Measurements from ENCODE around the gene BEST2. TPM values are rescaled to one million over a fixed set of nuclear protein-coding genes. Genes with fewer than 3 reads are reported as not detected.

The BEST2 gene
- total and polyA plus RNA-seq, 7 donors, result 0.36 to 50.0 (median 45.1) TPM; not detected in 3

- H3K4me3 ChIP-seq, result peak overlapping the region; percentile 72 to 99 (median 90)
- TF ChIP-seq CTCF (IDR thresholded peaks at IDR 0.05) (no peak), POLR2A (IDR thresholded peaks at IDR 0.05) (peak; percentile 49 to 61), EP300 (IDR thresholded peaks at IDR 0.05) (peak in 2 of 4 donors; percentile 90 to 97), POLR2AphosphoS5 (IDR thresholded peaks at IDR 0.05) (peak; percentile 85 to 97 (median 91))
- H3K36me3 ChIP-seq, result peaks cover 0 to under 1% (median 0%) of the 10 kb centered on the region in 4 donors
- peak; percentile 97 for DNase-seq
- no peaks in the 10 kb centered on the region for H3K27me3 ChIP-seq
- peaks cover 0 to 43% (median 37%) of the 10 kb centered on the region in 4 donors for H3K4me1 ChIP-seq
- WGBS, 2 donors, result 0% methylated on average over 81 of the region's 81 CpGs
- intact Hi-C loops (cut with DNase I), result loop anchor here (5.0 kb wide), 3 partner anchors 214 to 1054 kb away; partner anchors contain the start of genes IER2 and STX10
- H3K27ac ChIP-seq, result peak overlapping the region; percentile 97 to 100 (median 98)
- no peaks in the 10 kb centered on the region for H3K9me3 ChIP-seq
Observed at GRCh38 chr19:12793290-12794195, 42.0 kb downstream of the BEST2 start.

DNA sequence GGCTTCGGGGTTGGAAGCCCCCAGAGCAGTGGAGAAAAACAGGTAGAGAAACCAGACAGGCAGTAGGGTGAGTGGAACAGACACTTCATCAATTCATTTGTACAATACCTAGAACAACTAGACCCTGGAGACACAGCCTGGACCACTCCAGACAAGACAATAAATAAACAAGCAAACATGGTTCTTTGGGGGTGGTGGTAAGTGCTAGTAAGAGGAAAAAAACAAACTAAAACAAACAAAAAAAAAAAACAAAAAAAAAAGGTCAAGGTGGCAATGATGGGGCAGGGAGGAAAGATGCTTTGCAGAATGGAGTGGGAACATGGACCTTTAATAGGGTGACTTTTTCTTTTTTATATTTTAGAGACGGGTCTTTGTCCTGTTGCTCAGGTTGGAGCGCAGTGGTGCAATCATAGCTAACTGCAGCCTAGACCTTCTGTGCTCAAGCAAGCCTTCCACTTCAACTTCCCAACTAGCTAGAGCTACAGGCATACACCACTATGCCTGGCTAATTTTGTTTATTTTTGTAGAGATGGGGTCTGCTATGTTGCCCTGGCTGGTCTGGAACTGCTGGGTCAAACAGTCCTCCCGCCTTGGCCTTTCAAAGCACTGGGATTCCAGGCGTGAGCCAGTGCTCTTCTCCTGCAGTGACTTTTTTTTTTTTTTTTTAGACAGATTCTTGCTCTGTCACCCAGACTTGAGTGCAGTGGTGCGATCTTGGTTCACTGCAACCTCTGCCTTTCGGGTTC is 42.8 kb downstream of the BEST2 start:
- Histone ChIP-seq H3K36me3 (peaks cover 0 to 8% (median 7%) of the 10 kb centered on the region in 4 donors), H3K4me1 (peaks cover 0 to 35% (median 28%) of the 10 kb centered on the region in 4 donors), H3K4me3 (peak overlapping the region; percentile 72 to 99 (median 90)), H3K27me3 (no peaks in the 10 kb centered on the region), H3K27ac (peak overlapping the region; percentile 97 to 100 (median 98)), H3K9me3 (no peaks in the 10 kb centered on the region)
- TF ChIP-seq POLR2A (IDR thresholded peaks at IDR 0.05), result no peak
- no peak for TF ChIP-seq EP300 (IDR thresholded peaks at IDR 0.05)
- TF ChIP-seq POLR2AphosphoS5 (IDR thresholded peaks at IDR 0.05), result no peak
- TF ChIP-seq CTCF (IDR thresholded peaks at IDR 0.05), result no peak
- intact Hi-C loops (cut with DNase I), result loop anchor here (5.0 kb wide), 3 partner anchors 213 to 1053 kb away; partner anchors contain the start of genes IER2 and STX10
- no peak for DNase-seq
- WGBS, 2 donors, result 65 to 69% methylated on average over 7 of the region's 7 CpGs

DNA sequence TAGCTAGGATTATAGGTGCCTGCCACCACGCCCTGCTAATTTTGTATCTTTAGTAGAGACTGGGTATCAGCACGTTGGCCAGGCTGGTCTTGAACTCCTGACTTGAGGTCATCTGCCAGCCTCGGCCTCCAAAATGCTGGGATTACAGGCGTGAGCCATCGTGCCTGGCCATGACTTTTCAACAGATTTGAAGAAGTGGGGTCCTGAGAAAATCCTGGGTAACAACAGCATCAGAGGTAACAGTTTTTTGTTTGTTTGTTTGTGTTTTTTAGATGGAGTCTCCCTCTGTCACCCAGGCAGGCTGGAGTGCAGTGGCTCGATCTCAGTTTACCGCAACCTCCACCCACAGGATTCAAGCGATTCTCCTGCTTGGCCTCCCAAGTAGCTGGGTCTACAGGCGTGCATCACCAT is 43.4 kb downstream of the BEST2 start:
- TF ChIP-seq CTCF (IDR thresholded peaks at IDR 0.05), result no peak
- TF ChIP-seq POLR2AphosphoS5 (IDR thresholded peaks at IDR 0.05), result no peak
- Histone ChIP-seq H3K27ac (peak overlapping the region; percentile 97 to 100 (median 98)), H3K4me3 (no peak overlapping the region), H3K4me1 (peaks cover 0 to 33% (median 29%) of the 10 kb centered on the region in 4 donors), H3K9me3 (no peaks in the 10 kb centered on the region), H3K27me3 (no peaks in the 10 kb centered on the region), H3K36me3 (peaks cover 0 to 14% (median 13%) of the 10 kb centered on the region in 4 donors)
- 85 to 93% methylated on average over 9 of the region's 9 CpGs for WGBS, 2 donors
- no peak for DNase-seq
- intact Hi-C loops (cut with DNase I), result loop anchor here (5.0 kb wide), 3 partner anchors 212 to 1052 kb away; partner anchors contain the start of genes IER2 and STX10

- Histone ChIP-seq H3K36me3 (peaks cover 0 to 19% (median 15%) of the 10 kb centered on the region in 4 donors), H3K27ac (peak overlapping the region; percentile 35 to 100 (median 78)), H3K4me1 (peaks cover 0 to 38% (median 34%) of the 10 kb centered on the region in 4 donors), H3K9me3 (no peaks in the 10 kb centered on the region), H3K27me3 (no peaks in the 10 kb centered on the region), H3K4me3 (no peak overlapping the region)
- TF ChIP-seq POLR2A (IDR thresholded peaks at IDR 0.05) (no peak), CTCF (IDR thresholded peaks at IDR 0.05) (peak; percentile 95 to 99 (median 98)), EP300 (IDR thresholded peaks at IDR 0.05) (no peak), POLR2AphosphoS5 (IDR thresholded peaks at IDR 0.05) (peak in 3 of 4 donors; percentile 10 to 34 (median 21))
- DNase-seq, result peak; percentile 91
- WGBS, 2 donors, result 4 to 7% methylated on average over 18 of the region's 18 CpGs
- intact Hi-C loops (cut with DNase I), result loop anchor here (1.0 kb wide), 1 partner anchor 19 kb away; no protein-coding TSS in a partner anchor
Observed at GRCh38 chr19:12796146-12797071, 44.8 kb downstream of the BEST2 start.
